ENCODE data around the gene IMPA2. TPM values are rescaled to one million over a fixed set of nuclear protein-coding genes. Genes with fewer than 3 reads are reported as not detected.

The IMPA2 gene
- total RNA-seq, 2 experiments from 2014 or later, result 1.7 to 2.5 TPM

DNA sequence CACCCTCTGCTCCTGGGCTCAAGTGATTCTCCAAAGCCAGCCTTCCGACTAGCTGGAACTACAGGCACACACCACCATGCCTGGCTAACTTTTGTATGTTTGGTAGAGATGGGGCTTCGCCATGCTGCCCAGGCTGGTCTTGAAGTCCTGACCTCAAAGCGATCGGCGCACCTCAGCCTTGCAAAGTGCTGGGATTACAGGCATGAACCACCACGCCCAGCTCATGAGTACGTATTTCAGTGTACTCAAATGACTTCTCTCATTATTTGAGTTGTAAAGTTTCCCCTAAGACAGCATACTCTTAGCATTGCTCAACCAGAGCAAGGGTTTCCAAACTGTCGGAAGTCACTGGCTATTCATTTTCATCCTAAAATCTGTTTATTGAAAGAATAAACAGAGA is 40.3 kb downstream of the IMPA2 start:
- intact Hi-C loops (cut with DNase I, micrococcal nuclease), result no loop called here
- DNase-seq (no peak), ATAC-seq (ENCODE audit: poor library complexity) (no peak)
- Histone ChIP-seq H3K4me3 (ENCODE audit: low read length) (no peak overlapping the region), H3K9me3 (ENCODE audit: control insufficient read depth in 1 of 2, insufficient read depth in 1 of 2, low read length in 2 of 2) (no peaks in the 10 kb centered on the region), H3K4me1 (ENCODE audit: insufficient read depth, low read length) (no peaks in the 10 kb centered on the region), H3K27ac (ENCODE audit: low read depth in 1 of 2, low read length in 2 of 2) (no peak overlapping the region), H3K36me3 (ENCODE audit: insufficient read depth, low read length) (no peaks in the 10 kb centered on the region), H3K27me3 (ENCODE audit: control insufficient read depth in 1 of 2, insufficient read depth in 2 of 2, low read length in 2 of 2) (no peaks in the 10 kb centered on the region)
- Mint-ChIP-seq H3K4me1 (ENCODE audit: low read depth) (no peaks in the 10 kb centered on the region), H3K27ac (no peak overlapping the region), H3K4me3 (no peak overlapping the region), H3K36me3 (ENCODE audit: low read depth) (peaks cover 9% of the 10 kb centered on the region), H3K9me3 (no peaks in the 10 kb centered on the region), H3K27me3 (no peaks in the 10 kb centered on the region)
- TF ChIP-seq, protein P1, sequence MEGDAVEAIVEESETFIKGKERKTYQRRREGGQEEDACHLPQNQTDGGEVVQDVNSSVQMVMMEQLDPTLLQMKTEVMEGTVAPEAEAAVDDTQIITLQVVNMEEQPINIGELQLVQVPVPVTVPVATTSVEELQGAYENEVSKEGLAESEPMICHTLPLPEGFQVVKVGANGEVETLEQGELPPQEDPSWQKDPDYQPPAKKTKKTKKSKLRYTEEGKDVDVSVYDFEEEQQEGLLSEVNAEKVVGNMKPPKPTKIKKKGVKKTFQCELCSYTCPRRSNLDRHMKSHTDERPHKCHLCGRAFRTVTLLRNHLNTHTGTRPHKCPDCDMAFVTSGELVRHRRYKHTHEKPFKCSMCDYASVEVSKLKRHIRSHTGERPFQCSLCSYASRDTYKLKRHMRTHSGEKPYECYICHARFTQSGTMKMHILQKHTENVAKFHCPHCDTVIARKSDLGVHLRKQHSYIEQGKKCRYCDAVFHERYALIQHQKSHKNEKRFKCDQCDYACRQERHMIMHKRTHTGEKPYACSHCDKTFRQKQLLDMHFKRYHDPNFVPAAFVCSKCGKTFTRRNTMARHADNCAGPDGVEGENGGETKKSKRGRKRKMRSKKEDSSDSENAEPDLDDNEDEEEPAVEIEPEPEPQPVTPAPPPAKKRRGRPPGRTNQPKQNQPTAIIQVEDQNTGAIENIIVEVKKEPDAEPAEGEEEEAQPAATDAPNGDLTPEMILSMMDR (IDR thresholded peaks at IDR 0.05), result no peak
- CTCF ChIA-PET, result no interaction called here
- POLR2A ChIA-PET, result no interaction called here

DNA sequence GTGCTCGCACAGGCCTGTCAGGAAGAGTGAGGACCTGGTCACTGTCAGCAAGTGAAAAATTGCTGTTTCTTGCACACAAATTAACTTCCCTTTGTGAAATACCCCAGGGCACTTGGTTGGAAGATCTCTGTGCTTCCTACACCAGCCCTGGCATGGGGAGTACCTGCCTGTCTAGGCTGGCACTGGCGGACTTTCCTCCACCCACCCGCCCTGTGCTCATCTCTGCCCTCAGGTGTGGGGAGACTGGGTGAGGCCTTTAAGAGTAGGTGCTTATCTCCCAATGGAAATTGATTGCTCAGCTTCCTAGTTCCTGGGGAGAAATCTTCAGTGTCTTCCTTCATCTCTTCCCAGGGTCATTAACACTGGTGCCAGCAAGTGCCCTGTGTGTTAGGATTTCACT is 42.1 kb downstream of the IMPA2 start:
- peaks cover under 1% of the 10 kb centered on the region for H3K36me3 Mint-ChIP-seq (ENCODE audit: low read depth)
- no peaks in the 10 kb centered on the region for H3K4me1 ChIP-seq (ENCODE audit: insufficient read depth, low read length)
- ATAC-seq (ENCODE audit: poor library complexity), result no peak
- H3K27me3 Mint-ChIP-seq, result no peaks in the 10 kb centered on the region
- intact Hi-C loops (cut with DNase I, micrococcal nuclease), result no loop called here
- no peaks in the 10 kb centered on the region for H3K9me3 ChIP-seq (ENCODE audit: control insufficient read depth in 1 of 2, insufficient read depth in 1 of 2, low read length in 2 of 2)
- no peaks in the 10 kb centered on the region for H3K36me3 ChIP-seq (ENCODE audit: insufficient read depth, low read length)
- H3K4me3 ChIP-seq (ENCODE audit: low read length), result no peak overlapping the region
- no peak overlapping the region for H3K27ac ChIP-seq (ENCODE audit: low read depth in 1 of 2, low read length in 2 of 2)
- no peak overlapping the region for H3K27ac Mint-ChIP-seq
- H3K9me3 Mint-ChIP-seq, result no peaks in the 10 kb centered on the region
- no peaks in the 10 kb centered on the region for H3K4me1 Mint-ChIP-seq (ENCODE audit: low read depth)
- TF ChIP-seq, protein P1 (IDR thresholded peaks at IDR 0.05), result no peak
- no peaks in the 10 kb centered on the region for H3K27me3 ChIP-seq (ENCODE audit: control insufficient read depth in 1 of 2, insufficient read depth in 2 of 2, low read length in 2 of 2)
- DNase-seq, result no peak
- ChIA-PET POLR2A (no interaction called here), CTCF (no interaction called here)
- no peak overlapping the region for H3K4me3 Mint-ChIP-seq

DNA sequence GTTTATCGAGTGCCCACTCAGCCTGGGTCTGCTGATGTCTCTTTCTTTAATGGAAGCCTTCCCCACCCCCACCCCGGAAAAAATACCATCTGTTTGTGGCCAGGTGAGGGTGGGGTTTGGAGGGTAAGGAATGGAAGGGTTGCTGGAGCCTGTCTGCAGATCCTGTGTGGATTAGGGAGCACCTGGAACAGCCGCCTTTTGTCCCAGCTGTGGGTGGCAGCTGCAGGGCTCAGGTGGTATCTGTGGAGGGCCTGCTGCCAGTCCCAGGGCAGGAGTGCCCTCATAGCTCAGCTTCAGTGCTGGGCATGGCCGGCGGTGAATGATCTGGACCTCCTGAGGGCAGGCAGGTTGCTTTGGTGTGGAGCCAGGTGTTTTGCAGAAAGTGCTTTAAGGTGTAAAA is 45.3 kb downstream of the IMPA2 start:
- Histone ChIP-seq H3K27me3 (ENCODE audit: control insufficient read depth in 1 of 2, insufficient read depth in 2 of 2, low read length in 2 of 2) (no peaks in the 10 kb centered on the region), H3K27ac (ENCODE audit: low read depth in 1 of 2, low read length in 2 of 2) (no peak overlapping the region), H3K9me3 (ENCODE audit: control insufficient read depth in 1 of 2, insufficient read depth in 1 of 2, low read length in 2 of 2) (no peaks in the 10 kb centered on the region), H3K4me1 (ENCODE audit: insufficient read depth, low read length) (no peaks in the 10 kb centered on the region), H3K4me3 (ENCODE audit: low read length) (no peak overlapping the region), H3K36me3 (ENCODE audit: insufficient read depth, low read length) (no peaks in the 10 kb centered on the region)
- no peaks in the 10 kb centered on the region for H3K9me3 Mint-ChIP-seq
- ChIA-PET POLR2A (no interaction called here), CTCF (no interaction called here)
- peaks cover 5% of the 10 kb centered on the region for H3K36me3 Mint-ChIP-seq (ENCODE audit: low read depth)
- H3K4me1 Mint-ChIP-seq (ENCODE audit: low read depth), result no peaks in the 10 kb centered on the region
- no peak overlapping the region for H3K4me3 Mint-ChIP-seq
- H3K27ac Mint-ChIP-seq, result no peak overlapping the region
- ATAC-seq (ENCODE audit: poor library complexity) (no peak), DNase-seq (no peak)
- TF ChIP-seq, protein P1 (IDR thresholded peaks at IDR 0.05), result no peak
- intact Hi-C loops (cut with DNase I, micrococcal nuclease), result no loop called here
- no peaks in the 10 kb centered on the region for H3K27me3 Mint-ChIP-seq
